ENCODE results near the gene DUSP22. TPM values are rescaled to one million over a fixed set of nuclear protein-coding genes. Genes with fewer than 3 reads are reported as not detected.
A peak's percentile ranks its signal among the peaks of the same experiment; 100 is the strongest.

The DUSP22 gene
- total and polyA plus RNA-seq, 2 of the 8 experiments (the other 6 are each of a cell fraction or from before 2014, with no cell fraction given): 15.5 to 32.4 TPM

GRCh38 chr6:393391-394221 lies 101.3 kb downstream of the DUSP22 start (continued):
- TF ChIP-seq E2F6 (IDR thresholded peaks at IDR 0.05): no peak
- peak; percentile 17; the same call in 1 of the 2 replicates for TF ChIP-seq BACH1 (IDR thresholded peaks at IDR 0.05; ENCODE audit: low read length)
- TF ChIP-seq FOSL1 (IDR thresholded peaks at IDR 0.05; ENCODE audit: insufficient read depth, low read depth, low read length): no peak
